ENCODE results near the gene NTM. TPM values are rescaled to one million over a fixed set of nuclear protein-coding genes. Genes with fewer than 3 reads are reported as not detected.
A peak's percentile ranks its signal among the peaks of the same experiment; 100 is the strongest.

The NTM gene
- total RNA-seq, 1 donor from 2014 or later = 10.8 TPM

GRCh38 chr11:131602431-131602830 is 232.0 kb downstream of the NTM start:
- DNase-seq = no peak

DNA sequence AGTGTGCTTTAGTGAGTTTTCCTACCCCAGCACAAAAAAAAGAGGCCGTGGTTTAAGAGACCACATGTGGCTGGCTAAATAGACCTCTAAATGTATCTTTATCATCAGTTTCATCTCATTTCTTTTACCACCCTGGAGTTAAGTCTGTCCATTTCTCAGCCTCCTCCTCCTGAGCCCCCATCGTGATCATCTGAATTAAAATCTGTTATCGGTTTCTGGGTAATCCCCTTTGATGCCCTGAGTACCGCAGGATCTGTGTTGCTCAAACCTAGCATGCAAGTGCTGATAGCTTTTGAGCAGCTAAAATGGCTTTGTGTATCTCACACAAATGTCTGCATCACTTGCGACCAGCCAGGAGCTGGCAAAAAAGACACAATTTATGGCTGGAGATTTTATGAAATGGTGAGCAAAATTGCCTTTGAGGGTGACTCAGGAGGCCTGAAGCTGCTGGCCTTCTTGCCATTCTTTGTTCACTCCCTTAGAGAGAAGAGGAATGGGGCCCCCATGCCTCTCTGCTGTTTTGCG is 236.5 kb downstream of the NTM start:
- no peak for DNase-seq

DNA sequence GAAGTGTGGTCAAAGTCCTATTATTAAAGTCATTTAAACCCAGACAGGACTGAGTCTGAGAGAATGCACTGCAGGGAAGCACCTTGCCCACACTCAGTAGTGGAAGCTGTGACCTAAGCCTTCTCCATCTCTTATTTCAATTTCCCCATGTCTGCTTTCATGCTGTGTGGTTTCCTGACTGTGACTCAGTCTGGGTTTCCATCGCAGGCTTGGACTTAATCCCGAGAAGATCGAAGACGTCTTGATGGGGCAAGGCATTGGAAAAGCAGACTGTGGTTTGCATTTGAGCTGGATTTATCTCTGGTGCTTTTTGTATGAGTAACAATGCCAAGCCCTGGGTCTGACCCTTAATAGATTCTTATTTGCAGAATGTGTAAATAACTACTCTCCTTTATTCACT is 238.9 kb downstream of the NTM start:
- DNase-seq = no peak

DNA sequence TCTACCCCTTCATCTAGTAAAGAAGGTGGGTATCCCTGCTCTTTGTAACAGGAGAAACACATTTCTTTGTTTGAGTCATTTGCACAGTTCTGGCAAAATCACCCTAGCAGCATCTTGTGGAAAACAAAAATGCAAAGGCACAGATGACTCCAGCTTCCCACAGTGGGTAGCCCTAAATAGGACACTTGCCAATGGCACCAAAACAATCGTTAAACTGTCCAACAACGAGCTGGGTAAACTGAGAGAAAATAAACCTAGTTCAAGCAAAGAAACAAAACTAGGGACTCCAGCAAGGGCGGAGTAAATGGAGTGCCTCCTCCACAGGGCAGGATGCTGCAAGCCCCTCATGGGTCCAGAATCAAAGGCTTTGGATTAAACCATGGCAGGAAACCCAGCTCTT is 239.5 kb downstream of the NTM start:
- no peak for DNase-seq

DNA sequence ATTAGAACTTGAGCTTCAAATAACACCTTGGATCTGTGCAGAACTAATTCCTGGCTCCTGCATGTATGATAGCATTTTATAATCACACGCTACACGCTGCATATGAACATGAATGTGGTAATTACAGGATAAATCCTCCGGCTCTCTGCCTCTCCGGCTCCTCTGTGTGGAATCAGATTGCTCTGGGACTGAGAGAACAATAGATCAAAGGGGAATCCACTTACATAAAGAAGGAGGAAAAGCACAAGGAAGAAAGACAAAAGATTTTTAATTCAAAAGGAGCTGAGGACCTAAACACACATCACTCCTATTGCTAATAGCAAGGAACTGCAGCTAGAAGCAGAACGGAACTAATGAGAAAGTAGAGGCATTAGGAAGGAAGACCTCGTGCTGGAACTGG is 240.9 kb downstream of the NTM start:
- no peak for DNase-seq

GRCh38 chr11:131612533-131612932 is 242.1 kb downstream of the NTM start:
- no peak for DNase-seq

GRCh38 chr11:131614631-131615030 is 244.2 kb downstream of the NTM start:
- peak; percentile 5 for DNase-seq

DNA sequence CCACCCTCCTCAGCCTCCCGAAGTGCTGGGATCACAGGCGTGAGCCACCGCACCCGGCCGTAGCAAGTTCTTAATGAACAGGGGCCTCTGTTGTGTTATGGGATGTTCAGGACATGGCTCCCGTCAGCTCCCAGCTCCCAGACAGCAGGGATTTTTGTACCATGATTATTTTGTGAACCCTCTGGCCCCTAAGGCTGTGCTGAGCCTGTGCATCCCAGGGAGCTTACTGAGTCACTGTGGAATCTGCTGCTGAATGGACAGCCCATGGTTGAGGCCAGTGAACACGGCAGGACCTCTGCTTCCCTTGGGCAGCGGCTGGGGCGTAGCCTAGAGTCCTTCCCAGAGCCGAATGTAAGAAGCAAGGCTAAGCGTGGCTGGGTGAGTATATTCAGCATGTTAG is 245.2 kb downstream of the NTM start:
- DNase-seq = no peak

DNA sequence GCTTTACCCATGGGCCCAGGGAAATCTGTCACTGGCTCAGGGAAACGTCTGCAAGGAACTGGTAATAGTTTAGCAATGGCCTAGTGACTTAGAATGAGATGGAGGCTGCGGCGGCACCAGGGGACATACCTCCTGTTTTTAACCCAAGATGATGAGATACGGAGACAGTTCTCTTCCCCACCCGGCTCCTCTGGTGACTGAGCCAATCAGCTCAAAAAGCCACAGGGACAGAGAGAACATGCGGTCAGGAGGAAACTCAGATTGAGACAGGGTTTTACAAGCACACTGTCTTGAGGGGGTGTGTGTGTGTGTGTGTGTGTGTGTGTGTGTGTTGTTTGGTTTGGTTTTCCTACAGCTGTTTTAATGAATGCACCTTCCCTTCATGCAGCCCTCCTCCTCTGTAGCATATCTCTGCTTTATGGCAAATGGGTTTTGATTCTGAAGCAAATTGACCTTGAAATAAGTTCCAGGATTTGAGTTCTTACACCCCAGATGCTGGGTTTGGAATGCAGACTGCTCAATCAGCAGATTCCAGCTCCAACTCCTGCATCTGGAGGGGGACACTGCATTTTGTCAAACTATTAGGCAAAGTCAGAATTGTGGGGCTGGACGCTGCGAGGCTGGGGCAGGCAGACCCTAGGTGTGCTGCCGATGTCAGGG is 246.2 kb downstream of the NTM start:
- DNase-seq = no peak

- DNase-seq = no peak
Measured at GRCh38 chr11:131618201-131618600, 247.8 kb downstream of the NTM start.

GRCh38 chr11:131622193-131622592 is 251.8 kb downstream of the NTM start:
- DNase-seq = no peak

- no peak for DNase-seq
Measured at GRCh38 chr11:131624531-131624930, 254.1 kb downstream of the NTM start.

DNA sequence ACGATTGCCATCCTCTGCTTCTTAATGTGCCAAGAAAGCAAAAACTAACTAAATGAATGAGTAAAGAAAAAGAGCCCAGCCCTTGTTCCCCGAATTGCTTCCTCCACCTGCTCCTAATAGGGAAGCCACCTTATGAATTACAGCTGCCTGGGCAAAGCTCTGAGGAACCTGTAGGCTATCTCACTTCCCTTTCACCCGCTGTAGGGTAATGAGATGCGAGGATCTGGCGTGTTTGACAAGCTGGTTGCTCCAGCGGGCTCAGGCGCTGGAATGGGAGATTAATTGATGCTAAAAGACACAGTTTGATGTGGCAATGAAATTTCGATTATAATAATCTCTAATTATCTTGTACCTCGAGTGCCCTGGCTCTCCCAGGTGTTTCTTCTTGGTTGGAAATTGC is 256.4 kb downstream of the NTM start:
- DNase-seq = no peak

DNA sequence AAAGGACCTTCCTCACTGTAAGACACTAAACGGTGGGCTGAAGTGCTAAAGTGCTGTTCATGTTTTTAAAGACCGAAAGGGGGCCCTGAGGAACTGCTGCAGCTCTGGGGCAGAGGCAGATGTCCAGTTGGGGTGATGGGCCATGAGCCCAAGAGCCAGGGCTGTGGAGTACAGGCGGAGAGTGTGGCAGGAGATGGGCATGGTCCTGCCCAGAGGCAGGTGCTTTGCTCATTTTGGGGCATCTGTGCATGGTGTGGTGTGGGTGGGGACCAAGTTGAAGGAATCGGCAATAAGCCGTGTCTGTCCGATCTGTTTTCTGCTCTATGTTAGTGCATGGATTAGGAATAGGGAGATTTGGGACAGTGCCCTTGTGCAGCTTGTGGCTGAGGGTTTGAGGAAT is 258.3 kb downstream of the NTM start:
- no peak for DNase-seq

DNA sequence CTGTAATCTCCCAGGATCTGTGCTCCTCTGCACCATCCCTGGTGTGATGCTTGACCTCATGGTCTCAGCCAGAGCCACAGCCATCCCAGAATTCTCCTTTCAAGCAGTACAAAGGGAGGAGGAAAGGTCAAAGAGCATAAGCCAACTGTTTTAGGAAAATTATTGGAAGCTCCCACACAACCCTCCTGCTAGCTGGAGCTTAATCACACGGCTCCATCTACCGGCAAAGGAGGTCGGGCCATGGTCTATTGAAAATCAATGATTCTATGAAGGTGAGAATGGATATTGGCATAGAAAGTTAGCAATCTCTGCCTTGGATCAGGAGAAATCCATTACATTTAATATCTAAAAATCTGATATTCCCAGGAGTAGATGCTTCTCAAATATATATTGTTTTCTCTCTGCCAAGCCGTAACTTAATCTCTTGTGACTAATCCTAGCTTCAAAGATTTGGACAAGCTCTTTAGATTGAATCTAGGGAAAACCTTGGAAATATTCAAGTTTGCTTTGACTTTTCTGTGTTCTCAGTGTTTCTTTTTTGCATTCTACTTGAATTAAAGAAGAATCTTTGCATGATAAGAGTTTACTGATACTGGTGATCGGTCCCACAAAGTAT is 259.6 kb downstream of the NTM start:
- DNase-seq = no peak

GRCh38 chr11:131632971-131633370 is 262.6 kb downstream of the NTM start:
- no peak for DNase-seq

- no peak for DNase-seq
Measured at GRCh38 chr11:131633921-131634715, 263.7 kb downstream of the NTM start.

- DNase-seq = no peak
Measured at GRCh38 chr11:131637469-131638175, 267.2 kb downstream of the NTM start.

GRCh38 chr11:131638889-131639288 is 268.5 kb downstream of the NTM start:
- no peak for DNase-seq

DNA sequence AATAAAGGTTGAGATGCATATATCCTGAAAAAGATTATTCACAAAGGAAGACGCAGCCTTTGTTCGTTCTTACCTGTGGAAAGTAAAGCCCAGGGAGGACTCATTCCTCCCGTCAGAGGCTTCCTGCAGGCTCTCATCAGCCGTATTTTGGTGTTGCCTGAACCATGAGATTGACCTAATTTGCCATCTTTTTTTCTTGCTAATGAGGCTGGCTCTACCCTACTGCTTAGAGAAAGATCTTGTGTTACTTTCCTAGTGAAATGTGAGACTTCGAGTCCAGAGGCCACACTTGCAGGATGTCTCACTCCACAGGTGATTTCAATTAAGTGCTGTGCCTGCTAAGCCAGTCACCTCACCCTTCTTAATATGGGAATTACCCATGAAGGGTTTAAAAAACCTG is 269.9 kb downstream of the NTM start:
- DNase-seq = no peak

DNA sequence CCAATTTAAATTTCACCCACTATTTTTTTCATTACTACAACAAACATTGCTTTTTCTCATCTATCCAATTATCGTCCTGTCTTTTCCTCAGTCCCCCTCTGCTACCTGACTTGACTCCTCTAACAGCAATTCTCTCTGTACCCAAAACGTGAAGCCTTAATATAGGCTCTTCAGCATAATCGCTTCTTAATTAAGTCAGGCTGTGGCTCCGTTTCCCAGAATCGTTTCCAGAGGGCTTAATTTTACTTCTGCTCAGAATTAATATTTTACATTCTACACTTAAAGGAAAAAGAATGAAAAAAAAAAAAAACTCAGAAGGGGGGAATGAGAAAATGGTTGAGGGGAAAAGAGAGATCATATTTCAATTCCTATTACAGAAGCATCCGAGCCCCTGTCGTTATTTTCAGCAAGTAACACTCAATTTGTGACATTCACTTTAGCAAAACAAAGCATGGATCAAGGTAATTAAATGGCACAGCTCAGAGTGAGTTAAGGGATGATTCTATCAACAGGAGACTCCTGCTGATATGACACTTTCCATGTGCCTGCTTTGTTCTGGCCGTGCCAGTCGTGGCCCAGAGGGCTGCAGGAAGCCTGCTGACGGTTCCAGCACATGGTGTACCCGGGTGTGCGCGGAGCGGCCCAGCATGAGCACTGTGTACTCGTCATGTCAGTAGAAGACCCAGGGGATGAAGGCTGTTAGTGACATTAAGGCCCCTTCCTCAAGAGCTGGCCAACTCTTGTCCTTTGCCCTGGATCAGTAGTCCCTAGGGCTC is 272.5 kb downstream of the NTM start:
- DNase-seq = peak; percentile 20

All from skin of body (tissue), 2 donors.